ENCODE measurements around the gene RNF26. TPM values are rescaled to one million over a fixed set of nuclear protein-coding genes. Genes with fewer than 3 reads are reported as not detected.

The RNF26 gene
- total and polyA plus RNA-seq, 2 donors (not counting 3 experiments of a cell fraction or from before 2014, with no cell fraction given): 40.1 to 43.8 TPM

DNA sequence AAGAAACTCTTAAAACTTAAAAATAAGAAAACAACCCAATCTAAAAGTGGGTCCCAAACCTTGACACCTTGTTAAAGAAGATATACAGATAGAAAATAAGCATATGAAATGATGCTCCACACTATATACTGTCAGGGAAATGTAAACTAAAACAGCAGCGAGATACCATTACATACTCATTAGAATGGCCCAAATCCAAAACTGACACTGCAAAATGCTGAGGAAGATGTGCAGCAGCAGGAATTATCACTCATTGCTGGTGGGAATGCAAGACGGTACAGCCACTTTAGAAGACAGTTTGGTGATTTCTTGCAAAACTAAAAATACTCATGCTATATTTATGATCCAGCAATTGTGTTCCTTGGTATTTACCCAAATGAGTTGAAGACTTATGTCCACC is 5.0 kb upstream of the RNF26 start:
- intact Hi-C loops (cut with micrococcal nuclease): no loop called here
- dilution Hi-C loops (cut with MboI; ENCODE audit: extremely low pct_ligation_motif_present, low sequenced_read_pairs): no loop called here

More for the DNA sequence above, 5.0 kb upstream of the RNF26 start:
- Histone ChIP-seq H3K27ac (ENCODE audit: insufficient read depth, low read depth, low read length) (no peak overlapping the region), H3K79me2 (ENCODE audit: control insufficient read depth, insufficient read depth, low read length) (no peaks in the 10 kb centered on the region), H3K4me3 (replicated peaks in 1 of 3; ENCODE audit: insufficient read depth in 1 of 3, low read depth in 1 of 3, low read length in 3 of 3) (no peak overlapping the region), H3K9me3 (replicated peaks; ENCODE audit: control insufficient read depth, insufficient read depth, low read length) (no peaks in the 10 kb centered on the region), H3K27me3 (ENCODE audit: control insufficient read depth in 2 of 2, insufficient read depth in 2 of 2, low read length in 2 of 2) (peaks cover 0 to 6% of the 10 kb centered on the region in 2 experiments), H4K20me1 (replicated peaks; ENCODE audit: control insufficient read depth, extremely low read depth, insufficient read depth, low read length) (no peaks in the 10 kb centered on the region), H3K9me1 (replicated peaks; ENCODE audit: control insufficient read depth, extremely low read depth, insufficient read depth, low read length) (no peaks in the 10 kb centered on the region), H3K9ac (replicated peaks; ENCODE audit: extremely low read depth, insufficient read depth, low read length) (no peak overlapping the region), H2AFZ (ENCODE audit: low read depth, low read length) (no peak overlapping the region), H3K4me1 (ENCODE audit: control insufficient read depth, extremely low read depth, insufficient read depth, low read length) (peaks cover 3% of the 10 kb centered on the region), H3K36me3 (ENCODE audit: control insufficient read depth in 2 of 2, extremely low read depth in 1 of 2, insufficient read depth in 2 of 2, low read length in 2 of 2) (no peaks in the 10 kb centered on the region), H3K4me2 (ENCODE audit: insufficient read depth, low read length) (no peak overlapping the region)
- ChIA-PET CTCF (interaction anchor here (15.9 kb wide), 1 partner anchor 10 kb away, joined by 301 read pairs; the partner anchor contains the start of gene C1QTNF5), POLR2A (no interaction called here)
- DNase-seq (ENCODE audit: low read depth, low spot score) (no peak), FAIRE-seq (no peak)
- TF ChIP-seq MYC (IDR thresholded peaks at IDR 0.05; ENCODE audit: low read depth, low read length) (no peak), POLR2A (IDR thresholded peaks at IDR 0.05; ENCODE audit: low read depth, low read length) (no peak), FOS (IDR thresholded peaks at IDR 0.05; ENCODE audit: borderline replicate concordance, insufficient read depth, low read length) (no peak), POLR2AphosphoS5 (IDR thresholded peaks at IDR 0.05; ENCODE audit: insufficient read depth, low read depth, low read length) (no peak), EZH2 (IDR thresholded peaks at IDR 0.05; ENCODE audit: borderline replicate concordance, low read depth, low read length, severe bottlenecking) (no peak), JUN (IDR thresholded peaks at IDR 0.05; ENCODE audit: borderline replicate concordance, insufficient read depth, insufficient read length, low read depth) (no peak), GATA2 (IDR thresholded peaks at IDR 0.05; ENCODE audit: insufficient read depth, insufficient read length, low read depth, low read length) (no peak)
- TF ChIP-seq, protein P1, sequence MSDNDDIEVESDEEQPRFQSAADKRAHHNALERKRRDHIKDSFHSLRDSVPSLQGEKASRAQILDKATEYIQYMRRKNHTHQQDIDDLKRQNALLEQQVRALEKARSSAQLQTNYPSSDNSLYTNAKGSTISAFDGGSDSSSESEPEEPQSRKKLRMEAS (IDR thresholded peaks at IDR 0.05; ENCODE audit: insufficient read depth, insufficient read length): no peak
- TF ChIP-seq, protein P2, sequence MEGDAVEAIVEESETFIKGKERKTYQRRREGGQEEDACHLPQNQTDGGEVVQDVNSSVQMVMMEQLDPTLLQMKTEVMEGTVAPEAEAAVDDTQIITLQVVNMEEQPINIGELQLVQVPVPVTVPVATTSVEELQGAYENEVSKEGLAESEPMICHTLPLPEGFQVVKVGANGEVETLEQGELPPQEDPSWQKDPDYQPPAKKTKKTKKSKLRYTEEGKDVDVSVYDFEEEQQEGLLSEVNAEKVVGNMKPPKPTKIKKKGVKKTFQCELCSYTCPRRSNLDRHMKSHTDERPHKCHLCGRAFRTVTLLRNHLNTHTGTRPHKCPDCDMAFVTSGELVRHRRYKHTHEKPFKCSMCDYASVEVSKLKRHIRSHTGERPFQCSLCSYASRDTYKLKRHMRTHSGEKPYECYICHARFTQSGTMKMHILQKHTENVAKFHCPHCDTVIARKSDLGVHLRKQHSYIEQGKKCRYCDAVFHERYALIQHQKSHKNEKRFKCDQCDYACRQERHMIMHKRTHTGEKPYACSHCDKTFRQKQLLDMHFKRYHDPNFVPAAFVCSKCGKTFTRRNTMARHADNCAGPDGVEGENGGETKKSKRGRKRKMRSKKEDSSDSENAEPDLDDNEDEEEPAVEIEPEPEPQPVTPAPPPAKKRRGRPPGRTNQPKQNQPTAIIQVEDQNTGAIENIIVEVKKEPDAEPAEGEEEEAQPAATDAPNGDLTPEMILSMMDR (IDR thresholded peaks at IDR 0.05; ENCODE audit: extremely low read depth in 1 of 2, insufficient read depth in 1 of 2, low read depth in 1 of 2, low read length in 2 of 2): no peak
- BruUV-seq (replicated peaks): no TSS peak
